ENCODE results near the gene CARD9. TPM values are rescaled to one million over a fixed set of nuclear protein-coding genes. Genes with fewer than 3 reads are reported as not detected.
A peak's percentile ranks its signal among the peaks of the same experiment; 100 is the strongest.

CARD9 gene
- total RNA-seq, 3 donors from 2014 or later = 2.2 to 2.4 (median 2.2) TPM

DNA sequence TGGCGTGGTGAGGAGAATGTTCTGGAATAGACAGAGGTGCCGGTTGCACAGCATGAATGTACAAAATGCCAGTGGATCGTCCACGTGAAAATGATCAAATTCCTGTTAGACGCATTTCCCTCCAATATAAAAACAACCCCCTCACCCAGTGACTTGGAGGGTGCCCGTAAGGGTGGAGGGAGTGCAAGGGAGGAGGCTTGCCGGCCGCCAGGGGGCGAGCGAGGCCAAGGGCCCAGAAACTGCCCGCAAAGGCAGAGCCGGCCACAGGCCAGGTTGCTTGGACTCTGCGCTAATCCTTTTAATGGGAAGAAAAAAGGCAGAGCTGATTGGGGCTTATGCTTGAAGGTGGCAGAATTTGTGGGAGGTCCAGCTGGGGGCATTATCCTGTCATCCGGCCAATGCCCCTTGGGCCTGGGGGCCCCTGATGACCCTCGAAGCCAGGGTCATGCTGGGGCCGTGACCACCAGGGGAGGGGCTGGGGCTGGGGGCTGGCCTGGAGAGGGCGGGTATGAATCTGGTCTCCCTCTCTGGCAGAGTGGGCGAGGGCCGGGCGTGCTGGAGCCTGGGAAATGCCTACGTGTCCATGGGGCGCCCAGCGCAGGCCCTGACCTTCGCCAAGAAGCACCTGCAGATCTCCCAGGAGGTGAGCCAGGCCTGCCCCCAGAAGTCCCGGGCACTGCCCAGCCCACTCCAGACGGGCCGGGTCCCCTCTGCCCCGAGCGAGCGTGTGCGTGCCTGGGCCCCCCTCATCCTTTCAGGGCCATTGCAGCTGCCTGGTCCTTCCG is 34.1 kb downstream of the CARD9 start:
- ATAC-seq (peak; percentile 79), DNase-seq (peak in 2 of 3 donors; percentile 85 to 86)
- H3K9me3 ChIP-seq = no peaks in the 10 kb centered on the region
- H3K4me3 ChIP-seq = no peak overlapping the region
- TF ChIP-seq, protein P1, sequence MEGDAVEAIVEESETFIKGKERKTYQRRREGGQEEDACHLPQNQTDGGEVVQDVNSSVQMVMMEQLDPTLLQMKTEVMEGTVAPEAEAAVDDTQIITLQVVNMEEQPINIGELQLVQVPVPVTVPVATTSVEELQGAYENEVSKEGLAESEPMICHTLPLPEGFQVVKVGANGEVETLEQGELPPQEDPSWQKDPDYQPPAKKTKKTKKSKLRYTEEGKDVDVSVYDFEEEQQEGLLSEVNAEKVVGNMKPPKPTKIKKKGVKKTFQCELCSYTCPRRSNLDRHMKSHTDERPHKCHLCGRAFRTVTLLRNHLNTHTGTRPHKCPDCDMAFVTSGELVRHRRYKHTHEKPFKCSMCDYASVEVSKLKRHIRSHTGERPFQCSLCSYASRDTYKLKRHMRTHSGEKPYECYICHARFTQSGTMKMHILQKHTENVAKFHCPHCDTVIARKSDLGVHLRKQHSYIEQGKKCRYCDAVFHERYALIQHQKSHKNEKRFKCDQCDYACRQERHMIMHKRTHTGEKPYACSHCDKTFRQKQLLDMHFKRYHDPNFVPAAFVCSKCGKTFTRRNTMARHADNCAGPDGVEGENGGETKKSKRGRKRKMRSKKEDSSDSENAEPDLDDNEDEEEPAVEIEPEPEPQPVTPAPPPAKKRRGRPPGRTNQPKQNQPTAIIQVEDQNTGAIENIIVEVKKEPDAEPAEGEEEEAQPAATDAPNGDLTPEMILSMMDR (IDR thresholded peaks at IDR 0.05) = peak; percentile 77
- H3K36me3 ChIP-seq (ENCODE audit: low read depth) = no peaks in the 10 kb centered on the region
- intact Hi-C loops (cut with DNase I, micrococcal nuclease) = no loop called here
- peaks cover 11% of the 10 kb centered on the region for H3K4me1 ChIP-seq (ENCODE audit: low read depth)

DNA sequence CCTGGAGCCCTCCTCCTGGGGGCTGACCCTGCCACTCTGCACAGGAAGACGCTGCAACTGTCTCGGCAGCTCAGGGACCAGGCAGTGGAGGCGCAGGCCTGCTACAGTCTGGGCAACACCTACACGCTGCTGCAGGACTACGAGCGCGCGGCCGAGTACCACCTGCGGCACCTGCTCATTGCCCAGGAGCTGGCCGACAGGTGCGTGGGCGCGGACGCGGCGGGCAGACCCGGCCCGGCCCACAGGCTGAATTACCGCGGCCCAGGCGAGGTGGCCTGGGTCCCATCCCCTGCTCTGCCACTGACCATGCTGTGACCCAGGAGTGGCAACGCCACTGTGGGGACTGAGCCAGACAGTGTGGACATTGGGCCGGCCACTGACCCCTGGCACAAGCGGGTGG is 35.0 kb downstream of the CARD9 start:
- Histone ChIP-seq H3K4me3 (no peak overlapping the region), H3K9me3 (no peaks in the 10 kb centered on the region), H3K4me1 (ENCODE audit: low read depth) (peaks cover 11% of the 10 kb centered on the region), H3K36me3 (ENCODE audit: low read depth) (no peaks in the 10 kb centered on the region)
- TF ChIP-seq, protein P1 (IDR thresholded peaks at IDR 0.05) = no peak
- no peak for ATAC-seq
- intact Hi-C loops (cut with DNase I, micrococcal nuclease) = no loop called here
- no peak for DNase-seq

DNA sequence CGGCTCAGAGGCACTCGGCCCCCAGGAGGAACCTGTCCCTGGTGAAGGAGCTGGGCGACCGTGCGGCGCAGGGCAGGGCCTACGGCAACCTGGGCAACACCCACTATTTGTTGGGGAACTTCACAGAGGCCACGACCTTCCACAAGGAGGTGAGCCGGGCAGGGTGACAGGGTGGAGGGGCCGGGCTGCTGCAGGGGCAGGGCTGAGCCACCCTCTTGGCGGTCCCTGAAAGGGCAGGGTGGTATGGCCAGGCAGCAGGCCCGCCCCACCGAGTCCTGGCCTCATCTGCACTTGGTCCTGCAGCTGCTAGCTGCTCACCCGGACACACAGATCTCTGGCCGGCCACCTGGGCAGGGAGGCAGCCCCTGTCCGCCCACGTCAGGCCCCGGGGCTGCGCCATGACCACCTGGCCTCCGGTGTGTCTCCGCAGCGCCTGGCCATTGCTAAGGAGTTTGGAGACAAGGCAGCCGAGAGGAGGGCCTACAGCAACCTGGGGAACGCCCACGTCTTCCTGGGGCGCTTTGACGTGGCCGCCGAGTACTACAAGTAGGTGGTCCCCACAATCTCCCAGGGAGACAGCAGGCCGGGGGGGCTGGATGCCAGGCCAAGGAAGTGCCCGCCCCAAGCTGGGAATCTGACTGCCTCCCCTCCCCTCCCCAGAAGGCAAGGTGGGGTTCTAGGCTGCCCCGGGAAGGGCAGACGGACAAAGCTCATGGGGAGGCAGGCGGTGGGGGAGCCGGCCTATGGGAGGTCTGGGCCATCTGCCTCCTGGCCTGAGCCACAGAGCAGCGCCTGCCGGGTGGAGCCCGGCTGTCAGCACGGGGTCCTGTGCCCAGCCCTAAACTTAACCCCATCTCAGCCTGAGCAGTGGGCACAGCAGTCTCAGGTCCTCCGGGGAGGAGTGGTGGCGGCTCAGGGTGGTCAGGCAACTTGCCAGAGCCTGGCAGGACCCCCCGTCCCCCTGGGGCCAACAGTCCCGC is 35.8 kb downstream of the CARD9 start:
- TF ChIP-seq, protein P1 (IDR thresholded peaks at IDR 0.05) = no peak
- Histone ChIP-seq H3K4me1 (ENCODE audit: low read depth) (peaks cover 7% of the 10 kb centered on the region), H3K9me3 (no peaks in the 10 kb centered on the region), H3K4me3 (no peak overlapping the region), H3K36me3 (ENCODE audit: low read depth) (no peaks in the 10 kb centered on the region)
- ATAC-seq = no peak
- intact Hi-C loops (cut with DNase I, micrococcal nuclease) = no loop called here
- no peak for DNase-seq

DNA sequence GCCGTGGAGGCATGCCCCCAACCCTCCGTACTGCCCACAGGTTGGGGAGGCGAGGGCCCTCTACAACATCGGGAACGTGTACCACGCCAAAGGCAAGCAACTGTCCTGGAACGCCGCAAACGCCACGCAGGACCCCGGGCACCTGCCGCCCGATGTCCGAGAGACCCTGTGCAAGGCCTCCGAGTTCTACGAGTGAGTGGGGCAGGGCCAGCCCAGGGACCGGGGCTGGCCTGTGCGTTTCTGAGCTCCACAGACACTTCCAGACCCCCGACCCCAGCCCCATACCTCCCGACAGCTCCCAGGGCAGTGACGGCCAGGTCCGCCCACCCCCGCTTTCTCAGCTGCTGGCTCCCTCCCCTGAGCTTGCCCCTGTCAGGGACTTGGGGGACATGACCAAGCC is 36.6 kb downstream of the CARD9 start:
- intact Hi-C loops (cut with DNase I, micrococcal nuclease) = no loop called here
- TF ChIP-seq, protein P1 (IDR thresholded peaks at IDR 0.05) = no peak
- H3K4me3 ChIP-seq = no peak overlapping the region
- no peak for DNase-seq
- H3K4me1 ChIP-seq (ENCODE audit: low read depth) = peaks cover under 1% of the 10 kb centered on the region
- H3K36me3 ChIP-seq (ENCODE audit: low read depth) = no peaks in the 10 kb centered on the region
- no peak for ATAC-seq
- H3K9me3 ChIP-seq = no peaks in the 10 kb centered on the region

DNA sequence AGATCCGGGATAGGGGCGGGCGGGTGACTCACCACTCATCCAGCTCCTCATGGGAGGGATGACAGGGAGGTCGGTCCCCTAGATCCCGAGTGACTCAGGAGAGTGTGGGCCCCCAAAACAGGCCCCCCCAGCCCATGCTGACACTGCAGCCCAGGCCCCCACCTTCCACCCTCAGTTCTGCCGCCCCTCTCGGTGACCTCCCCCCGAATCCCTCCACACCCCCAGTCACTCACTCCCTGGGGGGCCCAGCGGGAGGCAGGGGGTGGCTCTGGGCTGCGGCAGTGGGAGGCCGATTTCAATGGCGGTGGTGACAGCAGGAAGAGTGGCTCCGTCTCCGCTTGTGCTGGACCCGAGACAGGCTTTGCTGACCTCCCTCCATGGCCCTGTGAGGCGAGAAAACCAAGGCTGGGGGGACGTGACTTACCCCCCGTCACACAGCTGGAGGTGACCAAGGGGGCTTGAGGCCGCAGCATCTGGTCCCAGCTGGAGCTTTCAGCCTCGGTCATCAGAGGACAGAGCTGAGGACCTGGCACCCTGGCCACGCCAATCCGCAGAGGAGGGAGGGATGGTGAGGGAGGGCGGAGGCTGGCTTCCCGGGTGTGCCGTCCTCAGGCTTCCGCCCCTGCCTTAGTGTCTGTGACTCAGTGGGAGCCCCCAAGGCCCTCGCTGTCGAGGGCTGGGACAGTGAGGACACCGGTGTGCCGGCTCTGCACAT is 37.2 kb downstream of the CARD9 start:
- Histone ChIP-seq H3K9me3 (no peaks in the 10 kb centered on the region), H3K4me1 (ENCODE audit: low read depth) (no peaks in the 10 kb centered on the region), H3K36me3 (ENCODE audit: low read depth) (no peaks in the 10 kb centered on the region), H3K4me3 (no peak overlapping the region)
- TF ChIP-seq, protein P1 (IDR thresholded peaks at IDR 0.05) = no peak
- intact Hi-C loops (cut with DNase I, micrococcal nuclease) = no loop called here
- ATAC-seq = peak; percentile 11
- peak in 1 of 3 donors; percentile 34 for DNase-seq

Measured in mucosa of descending colon (tissue), 3 donors.